ENCODE measurements around the gene KIAA1328.
A peak's percentile ranks its signal among the peaks of the same experiment; 100 is the strongest.
"Not testable (repeated sequence)": the region's sequence is repeated elsewhere in the genome, so short reads cannot be mapped to it uniquely, and the experiment has no call there.

Gene KIAA1328

DNA sequence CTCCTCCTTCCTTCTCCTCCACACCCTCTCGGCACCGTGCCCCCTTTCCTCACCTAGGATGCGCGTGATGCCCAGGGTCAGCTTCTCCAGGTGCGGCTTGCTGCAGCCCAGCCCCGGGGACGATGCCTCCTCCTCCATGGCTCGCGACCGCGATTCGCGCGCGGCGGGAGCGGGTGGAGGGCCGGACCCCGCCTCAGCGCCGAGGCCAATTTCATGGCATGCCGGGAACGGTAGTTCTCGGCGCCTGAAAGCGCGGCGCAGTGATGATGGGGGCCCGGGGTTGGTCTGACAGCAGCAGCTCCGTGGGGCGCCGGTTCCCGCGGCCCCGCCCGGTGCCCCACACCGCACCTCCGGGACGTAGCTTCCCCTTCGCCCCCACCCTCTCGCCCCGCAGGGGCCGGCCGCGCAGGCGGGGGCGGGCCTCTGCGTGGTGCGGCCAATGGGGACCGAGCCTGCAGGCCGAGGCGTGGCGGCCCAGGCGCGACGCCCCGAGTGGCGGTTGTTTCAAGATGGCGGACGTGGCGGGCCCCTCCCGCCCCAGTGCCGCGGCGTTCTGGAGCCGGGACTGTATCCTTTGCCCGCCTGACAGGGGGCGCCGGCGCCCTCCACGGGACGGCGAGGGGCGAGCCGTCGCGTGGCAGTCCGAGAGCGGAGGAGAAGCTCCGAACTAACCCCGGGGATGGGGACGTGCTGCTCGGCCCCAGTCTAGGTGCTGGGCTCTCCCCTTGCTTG, at the start of gene KIAA1328, which contains the start of gene TPGS2:
TSS of gene KIAA1328 (plus strand) at position 498 of the 732 bp plus-strand sequence. CDS start at position 510, 12 bp downstream.
TSS of gene TPGS2 (minus strand) at position 373 of the 732 bp plus-strand sequence. CDS start at position 138, 235 bp downstream.
- DNase-seq = peak; percentile 77 to 83

DNA sequence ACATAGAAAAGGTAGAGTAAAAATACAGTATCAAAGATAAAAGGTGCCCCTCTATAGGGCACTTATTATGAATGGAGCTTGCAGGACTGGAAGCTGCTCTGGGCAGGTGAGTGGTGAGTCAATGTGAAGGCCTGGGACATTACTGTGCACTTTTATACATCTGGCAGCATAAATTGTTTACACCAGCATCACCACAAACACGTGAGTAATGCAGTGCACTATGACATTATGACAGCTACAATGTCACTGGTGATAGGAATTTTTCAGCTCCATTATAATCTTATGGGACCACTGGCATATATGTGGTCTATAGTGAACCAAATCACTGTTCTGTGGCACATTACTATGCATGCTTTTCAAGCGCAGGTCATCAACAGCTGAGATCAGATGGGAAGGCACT, 48.2 kb upstream of the KIAA1328 start:
- DNase-seq = no peak

DNA sequence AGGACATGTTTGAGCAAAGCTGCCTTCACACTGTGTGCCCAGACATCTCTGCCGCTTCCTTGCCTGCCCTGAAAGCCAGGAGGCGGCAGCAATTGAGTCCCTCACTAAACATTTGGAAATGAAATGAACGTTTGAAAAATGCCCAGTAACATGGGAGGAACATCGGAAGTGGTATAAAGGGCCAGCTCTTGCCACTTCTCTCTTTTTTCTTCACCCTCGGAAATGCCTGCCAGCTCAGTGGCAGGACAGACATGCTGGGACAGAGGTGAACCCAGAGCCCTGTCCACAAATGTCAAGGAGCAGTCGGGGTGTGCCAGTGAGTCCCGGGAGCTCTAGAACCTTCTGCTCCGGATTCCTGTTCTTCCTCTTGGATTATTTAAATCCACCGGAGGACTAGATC, 46.2 kb upstream of the KIAA1328 start:
- no peak for DNase-seq

DNA sequence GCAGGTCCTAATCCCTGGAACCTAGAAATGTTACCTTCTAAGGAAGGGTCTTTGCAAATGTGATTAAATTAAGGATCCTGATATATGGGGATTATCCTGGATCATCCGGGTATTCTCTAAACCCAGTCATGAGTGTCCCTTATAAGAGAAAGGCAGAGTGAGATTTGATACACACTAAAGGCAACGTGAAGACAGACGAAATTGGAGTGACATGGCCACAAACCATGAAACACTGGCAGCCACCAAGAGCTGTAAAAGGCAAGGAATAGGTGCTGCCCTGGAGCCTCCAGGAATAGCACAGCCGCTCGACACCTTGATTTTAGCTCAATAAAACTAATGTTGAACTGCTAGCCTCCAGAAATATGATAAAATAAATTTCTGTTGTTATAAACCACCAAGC, 45.1 kb upstream of the KIAA1328 start:
- no peak for DNase-seq

DNA sequence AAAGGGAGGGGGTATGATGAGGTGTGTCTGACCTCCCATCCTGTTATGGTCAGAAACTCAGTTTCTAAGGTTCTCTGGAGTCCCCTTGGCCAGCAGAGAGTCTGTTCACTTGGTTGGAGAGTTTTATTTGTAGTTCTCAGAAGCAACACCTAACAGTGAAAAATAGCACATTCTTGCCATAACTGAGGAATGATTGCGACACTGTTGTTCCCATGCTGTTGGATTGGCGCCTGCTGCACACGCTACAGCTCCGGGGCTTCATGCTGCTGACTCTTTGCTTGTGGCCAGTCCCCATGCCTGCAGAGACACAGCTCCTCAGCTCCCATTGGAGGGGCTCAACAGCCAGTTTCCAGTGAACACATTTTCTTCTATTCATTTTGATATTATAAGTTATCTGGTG, 42.2 kb upstream of the KIAA1328 start:
- no peak for DNase-seq

DNA sequence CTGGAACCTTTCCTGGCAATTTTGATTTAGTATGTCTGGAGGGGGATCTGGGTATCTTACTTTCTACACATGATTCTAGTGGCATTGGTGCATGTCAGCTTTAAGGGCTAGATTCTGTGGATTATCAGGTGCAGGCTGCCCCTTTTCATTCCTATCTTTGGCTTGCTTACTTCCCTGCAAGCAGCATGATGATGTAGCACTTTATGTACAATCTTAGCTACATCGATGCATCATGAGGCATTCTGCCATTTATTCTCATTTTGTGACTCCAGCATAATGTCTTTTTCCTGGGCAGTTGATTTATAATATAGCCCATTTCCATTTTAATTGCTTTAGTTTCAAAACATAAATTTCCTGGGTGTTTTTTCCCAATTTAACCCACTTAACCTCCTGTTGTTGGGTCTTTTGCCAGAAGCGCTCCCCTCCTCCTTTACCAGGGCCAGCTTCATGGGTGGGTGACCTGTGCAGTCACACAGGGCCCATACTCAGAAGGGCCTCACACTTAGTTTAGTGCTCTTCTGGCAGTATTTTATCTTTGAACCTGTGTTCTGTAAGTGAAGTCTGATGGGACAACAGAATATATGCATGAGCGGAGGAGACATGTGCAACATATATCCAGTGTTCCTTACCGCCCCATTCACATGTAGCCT, 36.2 kb upstream of the KIAA1328 start:
- no peak for DNase-seq

DNA sequence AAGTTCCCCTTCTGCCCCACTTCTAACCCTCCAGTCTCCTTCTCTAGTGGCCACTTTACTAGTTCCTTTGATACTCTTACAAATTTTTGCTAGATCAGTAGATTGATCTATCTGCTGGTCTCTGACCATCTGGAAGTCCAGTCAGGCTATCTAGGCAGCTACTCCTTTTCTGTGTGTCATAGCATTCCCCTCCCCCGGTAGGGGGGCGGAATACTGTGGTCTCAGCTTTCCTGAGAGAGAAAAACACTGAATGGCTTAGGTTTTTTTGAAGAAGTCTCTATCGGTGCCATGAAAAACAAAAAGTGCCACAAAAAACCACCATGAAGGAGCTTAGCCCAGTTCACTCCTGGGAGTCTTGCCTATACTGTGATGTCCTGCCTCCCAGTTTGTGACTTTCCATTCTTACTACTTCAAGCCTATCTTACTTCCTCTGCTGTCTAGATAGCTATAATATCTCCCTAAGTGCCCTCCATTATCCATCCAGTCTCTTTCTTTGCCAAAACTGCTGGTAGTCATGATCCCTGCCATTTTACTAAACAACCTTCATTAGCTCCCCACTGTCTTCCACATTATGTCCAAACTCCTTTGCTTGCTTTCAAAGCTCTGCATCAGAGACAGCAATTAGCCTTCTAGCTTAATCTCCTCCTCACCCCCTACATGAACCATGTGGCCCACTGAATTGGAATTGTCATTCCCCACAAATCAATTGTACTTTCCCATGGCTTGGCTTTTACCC, 30.0 kb upstream of the KIAA1328 start:
- no peak for DNase-seq

DNA sequence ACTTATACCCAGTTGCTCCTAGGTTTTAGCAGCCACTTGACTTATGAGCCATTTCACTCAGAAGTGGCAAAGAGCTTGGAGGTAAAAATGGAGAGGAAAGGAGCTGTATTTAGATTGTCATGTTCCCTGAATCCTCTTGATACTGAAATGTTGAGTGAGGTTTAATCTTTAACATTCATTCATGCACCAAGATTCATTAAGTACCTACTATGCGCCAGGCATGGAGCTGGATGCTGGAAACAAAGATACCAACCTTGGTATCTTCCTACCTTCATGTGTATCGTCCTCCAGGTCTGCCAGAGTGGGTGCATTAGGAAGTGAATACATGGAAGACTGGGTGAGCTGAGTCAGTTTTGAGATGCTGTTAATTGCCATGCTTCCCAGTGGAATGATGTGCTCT, 23.8 kb upstream of the KIAA1328 start:
- no peak for DNase-seq

DNA sequence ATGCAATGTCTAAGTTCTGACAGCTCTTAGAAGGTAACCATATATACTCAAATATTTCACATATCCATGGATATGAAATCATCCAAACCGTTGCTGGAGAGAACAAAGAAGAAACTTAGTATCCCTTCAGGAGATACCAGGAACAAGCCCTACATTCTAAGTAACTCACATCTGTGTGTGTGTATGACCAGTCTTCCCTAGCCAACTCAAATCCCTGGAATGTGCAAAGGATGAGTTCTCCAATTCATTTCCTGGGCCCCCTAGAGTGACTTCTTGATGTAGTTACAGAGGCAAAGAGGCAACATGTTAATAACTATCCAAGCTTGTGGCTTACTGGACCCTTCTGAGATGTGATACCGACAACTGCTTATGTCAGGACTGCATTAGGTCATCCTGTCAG, 20.2 kb upstream of the KIAA1328 start:
- DNase-seq = peak in 1 of 2 experiments; percentile 10

DNA sequence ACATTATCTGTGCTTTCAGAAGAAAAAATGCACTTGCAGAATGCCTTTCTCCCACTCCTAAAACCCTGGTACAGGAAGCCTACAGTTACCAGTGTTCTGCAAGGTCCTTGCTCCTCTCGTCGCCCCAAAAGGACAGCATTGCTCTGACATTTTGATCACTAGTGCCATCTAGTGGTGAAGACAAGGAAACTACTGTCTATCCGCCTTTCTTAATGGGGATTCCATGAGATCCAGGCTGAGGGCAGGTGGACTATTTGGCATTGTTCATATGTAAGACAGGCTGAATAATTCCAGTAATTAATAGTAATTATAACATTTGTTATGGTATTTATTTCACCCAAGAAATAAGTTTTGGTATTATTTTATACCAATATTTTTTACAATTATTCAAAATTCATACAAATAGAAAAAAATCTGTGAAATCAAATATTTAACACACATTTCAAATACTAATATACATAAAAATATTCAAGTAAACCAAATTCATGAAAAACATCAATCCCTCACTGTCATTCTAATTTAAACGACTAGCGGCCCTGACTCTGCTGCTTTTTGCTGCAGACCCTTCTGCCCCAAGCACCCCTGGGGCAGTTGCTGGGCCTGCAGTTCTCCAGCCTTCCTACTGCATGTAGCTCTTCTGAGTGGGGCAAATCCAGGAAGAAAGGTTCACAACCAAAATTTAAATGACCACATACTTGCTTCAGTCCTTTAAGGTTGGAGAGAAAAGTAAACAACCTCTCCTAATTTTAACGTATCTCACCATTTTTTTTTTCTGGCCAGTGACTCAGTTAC, 19.1 kb upstream of the KIAA1328 start:
- peak; percentile 47 to 74 for DNase-seq

DNA sequence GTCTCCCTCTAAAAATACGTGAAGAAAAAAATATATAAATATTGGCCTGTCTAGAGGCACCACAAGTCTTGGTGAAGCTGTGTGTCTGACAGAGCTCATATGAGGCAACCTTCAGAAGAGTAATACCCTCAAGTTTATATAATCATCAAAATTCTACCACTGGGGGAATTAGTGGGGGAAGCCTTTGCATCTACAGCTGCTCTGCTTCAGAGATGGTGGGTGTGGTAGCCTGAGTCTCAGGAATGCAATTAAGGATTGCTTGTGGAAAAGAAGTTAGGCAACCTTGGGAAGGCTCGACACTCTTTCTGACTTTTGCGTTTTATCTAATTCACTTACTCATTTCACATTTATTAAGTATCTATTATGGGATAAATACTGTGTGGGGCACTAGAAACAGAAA, 17.5 kb upstream of the KIAA1328 start:
- DNase-seq = no peak

DNA sequence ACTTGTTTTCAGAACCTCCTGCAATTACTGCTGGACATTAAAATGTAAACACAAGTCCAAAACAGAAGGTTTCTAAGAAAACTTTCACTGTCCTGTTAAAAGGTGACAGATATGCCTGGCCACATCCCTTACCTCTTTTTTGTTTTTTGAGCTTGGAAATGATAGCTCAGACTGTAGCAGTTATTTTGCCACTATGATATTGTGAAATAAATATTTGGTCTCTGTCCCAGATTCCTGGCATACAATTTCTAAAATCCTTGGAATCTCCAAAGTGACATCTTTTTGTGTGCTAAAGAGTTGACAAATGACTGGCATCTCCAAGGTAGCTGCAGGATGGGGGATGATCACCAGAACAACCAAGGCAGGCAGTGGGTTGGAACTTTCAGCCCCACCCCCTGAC, 17.0 kb upstream of the KIAA1328 start:
- DNase-seq = no peak

DNA sequence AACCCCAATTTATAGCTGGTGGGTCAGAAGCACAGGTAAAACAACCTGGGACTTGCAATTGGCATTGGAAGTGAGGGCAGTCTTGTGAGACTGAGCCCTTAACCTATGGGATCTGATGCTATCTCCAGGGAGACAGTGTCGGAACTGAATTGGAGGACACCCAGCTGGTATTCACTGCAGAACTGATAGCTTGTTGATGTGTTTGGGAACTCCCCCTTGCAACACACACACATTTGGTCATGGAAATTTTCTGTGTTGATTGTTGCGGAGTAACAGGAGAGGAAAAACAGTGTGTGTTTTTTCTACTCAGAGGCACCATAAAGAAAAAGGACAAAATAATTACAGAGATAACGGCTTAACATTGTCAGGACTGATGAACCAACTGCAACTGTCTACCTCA, 16.2 kb upstream of the KIAA1328 start:
- no peak for DNase-seq

DNA sequence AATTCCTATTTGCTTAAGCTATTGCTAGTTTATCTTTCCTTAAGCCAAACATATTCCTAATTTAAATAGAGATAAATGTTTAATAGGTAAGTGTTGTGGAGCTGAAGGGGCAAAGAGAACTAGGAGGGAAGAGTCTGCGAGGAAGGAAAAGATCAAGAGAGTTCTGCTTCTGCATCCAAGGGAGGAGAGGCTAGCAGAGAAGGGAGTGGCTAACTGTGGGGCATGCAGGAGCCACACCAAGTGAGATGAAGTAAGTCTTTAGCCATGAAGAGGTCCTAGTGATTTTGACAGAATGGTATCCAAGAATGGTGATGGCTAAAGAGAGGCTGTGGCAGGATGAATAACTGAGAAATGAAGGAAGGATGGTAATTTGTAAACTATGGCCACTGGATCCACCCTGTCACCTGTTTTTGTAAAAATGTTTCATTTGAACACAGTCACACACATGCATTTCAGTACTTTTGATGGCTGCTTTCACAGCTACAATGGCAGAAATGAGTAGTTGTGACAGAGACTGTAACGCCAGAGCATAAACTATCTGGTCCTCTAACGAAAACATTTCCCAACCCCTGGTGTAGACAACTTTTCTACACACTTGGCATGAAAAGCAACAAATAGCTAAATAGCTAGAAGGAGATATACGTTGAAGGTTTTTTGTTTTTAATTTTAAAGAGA, 15.7 kb upstream of the KIAA1328 start:
- no peak for DNase-seq

DNA sequence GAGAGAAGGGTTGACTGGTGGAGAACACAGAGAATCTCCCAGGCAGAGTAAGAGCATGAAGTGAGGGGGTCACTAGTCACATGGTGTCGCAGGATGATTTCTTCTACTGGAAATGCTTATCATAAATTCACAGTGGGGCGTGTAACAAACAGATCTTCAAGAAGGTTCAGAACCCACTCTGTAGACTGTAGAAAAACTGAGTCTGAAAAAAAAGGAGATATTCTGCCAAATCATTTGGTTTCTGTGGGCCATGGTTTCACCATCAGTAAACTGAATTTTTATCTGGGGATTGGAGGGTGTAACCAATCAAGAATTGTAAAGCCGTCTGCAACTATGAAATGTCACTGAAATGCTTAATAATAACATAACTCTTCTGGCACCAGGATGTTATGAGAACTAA, 15.1 kb upstream of the KIAA1328 start:
- DNase-seq = no peak

DNA sequence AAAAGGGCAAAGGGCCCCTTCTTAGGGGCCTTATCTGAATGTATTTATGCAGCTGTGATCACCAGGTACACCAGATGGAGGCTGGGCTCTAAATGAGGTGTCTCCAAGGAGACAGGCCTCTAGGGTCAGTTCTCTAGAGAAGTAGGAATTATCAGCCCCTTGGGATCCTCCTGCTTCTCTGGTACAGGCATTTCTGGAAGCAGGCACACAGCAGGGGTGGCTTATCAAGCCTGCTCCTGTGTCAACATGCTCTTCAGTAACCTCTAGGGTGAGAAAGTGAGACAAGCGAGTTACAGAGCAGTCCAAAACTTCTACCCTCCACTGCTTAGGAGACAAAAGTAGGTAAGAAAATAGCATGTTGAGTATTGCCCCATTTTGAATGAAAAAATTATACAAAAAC, 13.9 kb upstream of the KIAA1328 start:
- DNase-seq = no peak

DNA sequence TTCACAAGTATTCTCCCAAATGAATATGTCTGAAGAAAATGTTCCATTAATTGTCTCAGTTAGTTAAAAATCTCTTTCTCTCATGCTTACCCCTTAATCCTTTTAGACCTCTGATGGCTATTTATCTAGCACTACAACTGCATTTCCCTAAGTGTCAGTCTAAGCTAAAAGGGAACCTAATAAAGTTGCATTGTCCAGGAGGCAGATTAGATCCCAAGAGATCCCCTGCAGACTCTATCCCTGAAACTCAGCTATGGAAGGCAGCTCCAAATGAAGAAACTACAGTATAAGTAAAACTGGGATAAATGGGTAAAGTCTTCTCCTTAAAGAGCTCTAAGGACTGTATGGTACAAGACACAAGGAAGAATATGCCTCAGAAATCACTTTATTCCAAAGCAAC, 12.8 kb upstream of the KIAA1328 start:
- DNase-seq = not testable (repeated sequence)

DNA sequence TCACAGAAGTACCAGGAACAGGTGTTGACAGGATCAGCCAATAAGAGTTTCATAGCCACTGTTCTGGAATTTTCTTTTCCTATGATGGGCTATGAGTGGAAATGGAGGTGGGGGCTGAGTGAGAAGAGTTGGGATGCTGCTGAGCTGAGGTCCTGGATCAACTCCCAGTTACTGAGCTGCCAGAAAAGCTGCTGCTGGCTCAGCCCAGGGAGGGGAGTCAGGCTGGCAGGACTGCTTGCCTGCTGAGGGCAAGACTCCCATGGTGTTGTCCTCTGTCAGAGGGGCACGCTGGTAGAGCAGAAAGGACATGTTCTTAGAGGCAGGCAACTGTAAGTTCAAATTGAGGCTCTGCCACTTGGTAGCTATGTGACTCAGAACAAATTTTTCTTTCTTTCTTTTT, 11.9 kb upstream of the KIAA1328 start:
- DNase-seq = no peak

DNA sequence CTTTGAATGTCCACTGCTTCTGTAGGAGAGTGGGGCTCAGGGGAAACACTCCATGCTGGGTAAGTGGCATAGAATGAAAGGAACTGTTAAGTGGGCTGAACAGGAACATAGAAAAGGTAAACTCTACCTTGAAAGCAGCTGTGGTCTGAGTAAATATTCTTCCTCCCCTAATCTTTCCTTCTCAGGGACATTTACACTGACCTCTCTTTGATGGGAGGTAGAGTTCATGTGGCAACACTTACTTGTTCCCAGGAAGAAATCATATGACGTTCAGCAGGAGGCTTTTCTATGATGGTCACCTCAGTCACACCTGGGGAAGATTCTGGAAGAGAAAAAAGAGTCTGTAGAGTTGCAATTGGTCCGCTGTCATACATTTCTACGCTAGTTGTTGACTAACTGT, 10.3 kb upstream of the KIAA1328 start:
- DNase-seq = no peak

DNA sequence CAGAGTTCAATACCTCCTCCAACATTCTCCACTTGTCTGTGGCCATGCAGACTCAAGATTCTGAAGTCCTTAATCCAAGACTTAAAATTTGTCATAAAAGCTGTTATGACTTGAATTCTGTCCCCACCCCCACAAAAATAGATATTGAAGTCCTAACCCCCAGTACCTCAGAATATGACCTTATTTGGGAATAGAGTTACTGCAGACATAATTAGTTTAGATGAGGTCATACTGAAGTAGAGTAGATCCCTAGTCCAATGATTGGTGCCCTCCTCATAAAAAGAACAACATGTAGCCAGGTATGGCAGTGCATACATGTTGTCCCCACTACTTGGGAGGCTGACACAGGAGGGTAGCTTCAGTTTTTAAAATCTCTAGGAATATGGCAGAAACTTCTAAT, 9.3 kb upstream of the KIAA1328 start:
- no peak for DNase-seq

DNA sequence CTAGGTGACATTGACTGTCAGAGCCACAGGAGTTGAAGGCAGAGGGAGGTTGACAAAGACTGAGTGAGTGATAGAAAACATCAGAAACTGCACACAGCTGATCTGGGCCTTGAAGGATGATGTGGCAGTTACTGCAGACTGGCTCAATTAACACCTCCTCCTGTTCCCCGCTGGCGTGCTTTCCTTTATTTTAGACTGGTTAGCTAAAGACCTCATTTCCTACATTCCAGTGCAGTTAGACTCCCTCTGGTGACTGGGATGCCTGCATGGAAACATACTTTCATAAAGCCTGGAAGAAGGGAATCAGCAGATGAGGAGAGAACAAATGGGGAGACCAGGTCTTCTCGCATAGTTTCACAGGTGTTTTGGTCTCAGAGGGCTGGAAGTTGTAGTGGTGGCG, 7.2 kb upstream of the KIAA1328 start:
- no peak for DNase-seq

DNA sequence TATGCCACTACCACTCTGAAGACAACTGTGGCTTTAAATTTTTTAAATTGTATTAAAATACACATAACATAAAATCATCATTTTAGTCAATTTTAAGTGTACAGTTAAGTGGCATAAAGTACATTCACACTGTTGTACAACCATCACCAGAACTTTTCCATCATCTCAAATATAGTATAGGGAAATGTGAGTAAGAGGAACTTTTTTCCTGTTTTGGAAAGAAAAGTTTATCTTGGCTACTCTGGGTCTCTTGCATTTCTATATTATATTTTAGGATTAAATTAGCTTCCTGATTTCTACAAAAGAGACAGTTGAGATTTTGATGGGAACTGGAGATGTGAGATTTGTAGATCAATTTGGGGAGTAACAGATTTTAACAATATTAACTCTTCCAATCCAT, 3.4 kb upstream of the KIAA1328 start:
- no peak for DNase-seq

DNA sequence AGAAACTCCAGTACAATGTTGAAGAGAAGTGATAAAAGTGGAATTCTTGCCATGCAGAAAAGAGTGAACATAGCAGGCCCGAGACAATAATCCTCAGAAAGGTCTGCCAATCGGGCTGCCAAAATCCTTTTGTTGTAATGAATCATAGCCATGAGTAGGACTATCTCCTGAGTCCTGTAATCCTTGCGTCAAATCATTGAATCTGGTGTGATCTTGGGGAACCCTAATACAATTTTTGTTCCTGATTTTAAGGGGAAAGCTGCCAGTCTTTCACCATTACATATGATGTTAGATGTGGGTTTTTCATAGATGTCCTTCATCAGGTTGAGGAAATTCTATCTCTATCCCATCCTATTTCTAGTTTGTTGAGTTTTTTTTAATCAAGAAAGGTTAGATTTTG, 2.4 kb upstream of the KIAA1328 start:
- DNase-seq = no peak

Data from SW 1271 (cell line).